WTC11 (cell line): ENCODE results near the gene SHPK. TPM values are rescaled to one million over a fixed set of nuclear protein-coding genes. Genes with fewer than 3 reads are reported as not detected.

Experiments
- ATAC-seq: fragments of 200-7000 bp; cut with Tn5 transposase; 2 replicates; pipeline ENCODE4 v1.10.0; 2021; ENCODE audit warnings: mild to moderate bottlenecking, moderate library complexity
- CTCF ChIA-PET: fragments of 300-600 bp; sonication (Branson Sonifier 250); formaldehyde crosslinking; loops from one replicate; lab custom pipeline; 2021; ENCODE audit warnings: antibody characterized with exemption; lab: Charles Lee
- POLR2A ChIA-PET: fragments of 350-600 bp; sonication (Branson Sonifier 250); formaldehyde crosslinking; loops from one replicate; lab custom pipeline; 2021; ENCODE audit warnings: antibody characterized with exemption; lab: Charles Lee
- DNase-seq: peaks from one replicate; pipeline ENCODE4 v3.0.0; 2021; ENCODE audit warnings: low spot score
- H3K27ac Mint-ChIP-seq: 2 replicates; pipeline ENCODE4 v1.8.0; 2021; ENCODE audit warnings: mixed read lengths
- H3K27me3 Mint-ChIP-seq: 2 replicates; pipeline ENCODE4 v1.8.0; 2021; ENCODE audit warnings: low read depth, mild to moderate bottlenecking, moderate library complexity, mixed read lengths
- H3K36me3 Mint-ChIP-seq: 2 replicates; pipeline ENCODE4 v1.8.0; 2021; ENCODE audit warnings: mixed read lengths
- H3K4me1 Mint-ChIP-seq: 2 replicates; pipeline ENCODE4 v1.8.0; 2022; ENCODE audit warnings: mixed read lengths
- H3K4me3 Mint-ChIP-seq: 2 replicates; pipeline ENCODE4 v1.8.0; 2021; ENCODE audit warnings: mild to moderate bottlenecking, moderate library complexity, mixed read lengths
- H3K9me3 Mint-ChIP-seq: 2 replicates; pipeline ENCODE4 v1.8.0; 2021; ENCODE audit warnings: mixed read lengths
- AFF4 ChIP-seq: sonication (generic); formaldehyde crosslinking; IDR thresholded peaks from 2 replicates; pipeline ENCODE4 v1.8.1; 2023; ENCODE audit warnings: mild to moderate bottlenecking, missing genetic modification reagents, borderline replicate concordance
- ATF6 ChIP-seq: sonication (generic); formaldehyde crosslinking; IDR thresholded peaks from 2 replicates; pipeline ENCODE4 v1.8.1; 2023; ENCODE audit warnings: mild to moderate bottlenecking, missing genetic modification reagents
- CTCF ChIP-seq: fragments of 200-600 bp; IDR thresholded peaks from 2 replicates; pipeline ENCODE4 v1.8.0; 2022; ENCODE audit warnings: antibody characterized with exemption
- E2F4 ChIP-seq: sonication (generic); formaldehyde crosslinking; IDR thresholded peaks from 2 replicates; pipeline ENCODE4 v1.8.1; 2022; ENCODE audit warnings: low read depth, mild to moderate bottlenecking, moderate library complexity, missing genetic modification reagents, borderline replicate concordance
- FOXJ3 ChIP-seq: sonication (generic); formaldehyde crosslinking; IDR thresholded peaks from 2 replicates; pipeline ENCODE4 v1.9.0; 2021; ENCODE audit warnings: missing genetic modification reagents, mild to moderate bottlenecking, borderline replicate concordance
- IRF2 ChIP-seq: sonication (generic); formaldehyde crosslinking; IDR thresholded peaks from 2 replicates; pipeline ENCODE4 v1.8.0; 2022; ENCODE audit warnings: low read depth, missing genetic modification reagents, borderline replicate concordance
- MLX ChIP-seq: sonication (generic); formaldehyde crosslinking; IDR thresholded peaks from 2 replicates; pipeline ENCODE4 v1.8.1; 2023; ENCODE audit warnings: mild to moderate bottlenecking, missing genetic modification reagents, moderate library complexity
- SMAD4 ChIP-seq: sonication (generic); formaldehyde crosslinking; IDR thresholded peaks from 2 replicates; pipeline ENCODE4 v1.8.0; 2022; ENCODE audit warnings: mild to moderate bottlenecking, missing genetic modification reagents
- USF2 ChIP-seq: sonication (generic); formaldehyde crosslinking; IDR thresholded peaks from 2 replicates; pipeline ENCODE4 v1.8.1; 2023; ENCODE audit warnings: mild to moderate bottlenecking, missing genetic modification reagents, moderate library complexity
- ZBTB43 ChIP-seq: sonication (generic); formaldehyde crosslinking; IDR thresholded peaks from 2 replicates; pipeline ENCODE4 v1.8.1; 2023; ENCODE audit warnings: mild to moderate bottlenecking, missing genetic modification reagents
- ZNF121 ChIP-seq: sonication (generic); formaldehyde crosslinking; IDR thresholded peaks from 2 replicates; pipeline ENCODE4 v1.8.0; 2023; ENCODE audit warnings: missing genetic modification reagents
- ZNF416 ChIP-seq: fragments of 250-450 bp; sonication (Bioruptor Pico); IDR thresholded peaks from 2 replicates; pipeline ENCODE4 v1.9.0; 2021; ENCODE audit warnings: mild to moderate bottlenecking, inconsistent platforms
- total RNA-seq: library from RNA; stranded (reverse); gene quantifications from 3 replicates; pipeline ENCODE4 v1.2.3, GENCODE V29; 2021

Gene SHPK
- total RNA-seq, 1 experiment from 2014 or later = 29.2 TPM

- H3K4me3 Mint-ChIP-seq = no peak overlapping the region
Measured at GRCh38 chr17:3602499-3602898, 33.6 kb downstream of the SHPK start.

GRCh38 chr17:3600529-3601205 lies 35.4 kb downstream of the SHPK start:
- no peak for TF ChIP-seq ZNF121
- no peak for TF ChIP-seq ATF6 (CRISPR knock-in tag)
- no peak for TF ChIP-seq USF2 (CRISPR knock-in tag)
- no peak for TF ChIP-seq ZNF416
- no peak for TF ChIP-seq ZBTB43
- no peak for TF ChIP-seq IRF2
- no peak for TF ChIP-seq SMAD4 (CRISPR knock-in tag)
- TF ChIP-seq AFF4 = no peak
- TF ChIP-seq, all 79 proteins: peak for 0
- H3K4me1 Mint-ChIP-seq = no peaks in the 10 kb centered on the region
- no peaks in the 10 kb centered on the region for H3K9me3 Mint-ChIP-seq
- no peak overlapping the region for H3K4me3 Mint-ChIP-seq
- no peaks in the 10 kb centered on the region; the same call in 1 of the 2 replicates for H3K27me3 Mint-ChIP-seq
- CTCF ChIA-PET = interaction anchor here (0.6 to 2.8 kb wide), 3 partner anchors 36 to 780 kb away, joined by 3 to 23 read pairs (median 15); partner anchors contain the start of genes CTNS and SHPK
- H3K36me3 Mint-ChIP-seq = no peaks in the 10 kb centered on the region
- no peak for DNase-seq
- POLR2A ChIA-PET = no interaction called here
- H3K27ac Mint-ChIP-seq = no peak overlapping the region
- no peak for ATAC-seq

More at GRCh38 chr17:3602499-3602898, 33.6 kb downstream of the SHPK start:
- peak; percentile 83 for ATAC-seq
- Mint-ChIP-seq H3K27ac (no peak overlapping the region), H3K36me3 (no peaks in the 10 kb centered on the region; the same call in 1 of the 2 replicates), H3K27me3 (no peaks in the 10 kb centered on the region; the same call in 1 of the 2 replicates), H3K4me1 (no peaks in the 10 kb centered on the region), H3K9me3 (no peaks in the 10 kb centered on the region)
- peak; percentile 56 for DNase-seq
- no peak for TF ChIP-seq FOXJ3
- TF ChIP-seq ZBTB43 = no peak
- TF ChIP-seq E2F4 (CRISPR knock-in tag) = no peak
- no peak for TF ChIP-seq MLX (CRISPR knock-in tag)
- TF ChIP-seq CTCF = peak; percentile 54
- ChIA-PET POLR2A (interaction anchor here (0.5 kb wide), 1 partner anchor 497 kb away, joined by 3 read pairs; no protein-coding TSS in a partner anchor), CTCF (interaction anchor here (0.6 to 2.8 kb wide), 32 partner anchors 8 to 554 kb away, joined by 3 to 23 read pairs (median 4); partner anchors contain the start of genes CTNS, P2RX5 and SHPK)
